CD4-positive, alpha-beta T cell treated with Interleukin-10 for 1 hour (primary cell): ENCODE results near the gene TAB3.

ENCODE experiments used
- DNase-seq: peaks from one replicate; pipeline ENCODE4 v3.0.0-alpha.2; 2020

Gene TAB3, protein sequence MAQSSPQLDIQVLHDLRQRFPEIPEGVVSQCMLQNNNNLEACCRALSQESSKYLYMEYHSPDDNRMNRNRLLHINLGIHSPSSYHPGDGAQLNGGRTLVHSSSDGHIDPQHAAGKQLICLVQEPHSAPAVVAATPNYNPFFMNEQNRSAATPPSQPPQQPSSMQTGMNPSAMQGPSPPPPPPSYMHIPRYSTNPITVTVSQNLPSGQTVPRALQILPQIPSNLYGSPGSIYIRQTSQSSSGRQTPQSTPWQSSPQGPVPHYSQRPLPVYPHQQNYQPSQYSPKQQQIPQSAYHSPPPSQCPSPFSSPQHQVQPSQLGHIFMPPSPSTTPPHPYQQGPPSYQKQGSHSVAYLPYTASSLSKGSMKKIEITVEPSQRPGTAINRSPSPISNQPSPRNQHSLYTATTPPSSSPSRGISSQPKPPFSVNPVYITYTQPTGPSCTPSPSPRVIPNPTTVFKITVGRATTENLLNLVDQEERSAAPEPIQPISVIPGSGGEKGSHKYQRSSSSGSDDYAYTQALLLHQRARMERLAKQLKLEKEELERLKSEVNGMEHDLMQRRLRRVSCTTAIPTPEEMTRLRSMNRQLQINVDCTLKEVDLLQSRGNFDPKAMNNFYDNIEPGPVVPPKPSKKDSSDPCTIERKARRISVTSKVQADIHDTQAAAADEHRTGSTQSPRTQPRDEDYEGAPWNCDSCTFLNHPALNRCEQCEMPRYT

DNA sequence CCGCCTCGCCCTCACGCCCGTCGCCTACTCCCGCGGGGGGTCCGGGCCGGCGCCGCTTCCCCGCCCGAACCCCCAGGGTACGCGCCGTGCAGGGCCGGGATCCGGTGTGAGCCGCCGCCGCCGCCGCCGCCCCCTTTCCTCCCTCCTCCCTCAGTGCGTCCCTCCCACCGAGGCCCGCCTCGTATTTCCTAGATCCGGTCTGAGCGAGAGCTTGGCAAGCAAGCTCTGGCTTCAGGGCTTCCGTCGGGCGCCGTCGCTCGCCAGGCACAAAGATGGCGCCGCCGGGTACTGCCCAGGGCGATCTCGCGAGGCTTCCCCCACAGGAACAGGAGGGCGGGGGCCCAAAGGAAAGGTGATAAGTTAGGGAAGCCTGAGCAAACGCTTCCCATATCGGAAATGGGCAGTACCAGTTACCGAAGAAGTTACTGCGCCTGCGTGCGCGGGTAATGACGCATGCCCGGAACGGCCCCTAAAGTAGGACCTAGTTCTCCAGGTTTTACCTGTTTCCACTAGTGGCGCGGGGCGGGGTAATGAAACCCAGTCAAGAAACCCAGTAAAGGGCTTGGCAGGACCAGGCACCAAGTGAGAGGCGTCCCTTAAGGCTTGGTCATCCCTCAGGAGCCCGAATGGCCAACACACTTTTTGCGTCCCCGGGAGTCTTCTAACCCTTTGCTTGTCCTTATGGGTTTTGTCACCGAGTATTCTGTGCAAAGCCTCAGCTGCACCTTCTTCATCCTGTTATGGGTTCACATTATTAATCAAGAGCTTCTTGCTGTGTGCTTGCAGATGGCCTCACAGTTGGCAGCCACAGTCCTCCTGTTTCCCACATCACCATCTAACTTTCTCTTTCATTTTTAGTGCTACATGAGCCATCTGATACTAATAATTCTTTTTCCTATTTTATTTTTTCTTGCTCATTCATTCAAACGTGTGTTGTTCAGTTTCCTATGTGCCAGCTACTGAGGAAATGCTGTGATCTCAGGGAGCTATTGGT lies at the start of gene TAB3:
Gene TAB3 (minus strand): TSS at position 108 of the 994 bp plus-strand sequence. CDS start 29,666 bp downstream, outside the sequence.
- peak; percentile 96 for DNase-seq

DNA sequence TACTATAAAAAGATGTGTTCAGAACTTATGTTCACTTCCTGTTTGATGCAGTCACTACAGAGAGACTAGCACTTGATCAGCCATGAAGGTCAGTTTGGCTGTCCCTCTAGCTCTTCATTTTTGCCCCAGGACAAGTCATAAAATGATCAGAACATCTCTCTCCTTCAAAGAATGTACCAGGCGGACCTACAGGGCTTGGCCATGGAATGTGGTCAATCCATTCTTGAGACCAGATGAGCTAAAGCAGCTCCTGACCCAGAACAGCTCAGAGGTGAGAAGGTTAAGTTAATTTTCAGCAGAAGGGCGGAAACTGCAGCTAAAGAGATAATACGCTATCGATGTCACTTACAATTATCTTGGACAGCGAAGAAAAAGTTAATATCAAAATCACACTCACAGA lies 49.2 kb upstream of the TAB3 start:
- DNase-seq: no peak

DNA sequence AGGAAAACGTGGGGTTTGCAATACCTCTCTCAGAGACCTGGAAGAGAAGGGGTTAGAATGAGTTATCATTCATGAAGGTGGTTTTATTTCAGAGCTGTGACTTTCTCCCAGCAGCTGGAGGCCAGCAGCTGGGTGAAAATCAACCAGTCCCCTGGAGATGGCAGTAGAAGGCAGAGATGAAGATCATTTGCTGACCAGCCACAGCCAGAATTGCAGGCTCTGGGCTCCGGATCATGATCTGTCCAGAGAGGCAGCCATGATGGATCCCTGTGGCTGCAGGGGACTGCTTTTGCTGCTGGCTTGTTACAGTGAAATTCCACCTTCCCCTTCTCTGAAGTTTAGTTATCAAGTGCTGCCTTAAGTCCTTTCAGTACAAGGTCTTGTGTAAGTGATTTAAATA lies 46.9 kb upstream of the TAB3 start:
- no peak for DNase-seq

DNA sequence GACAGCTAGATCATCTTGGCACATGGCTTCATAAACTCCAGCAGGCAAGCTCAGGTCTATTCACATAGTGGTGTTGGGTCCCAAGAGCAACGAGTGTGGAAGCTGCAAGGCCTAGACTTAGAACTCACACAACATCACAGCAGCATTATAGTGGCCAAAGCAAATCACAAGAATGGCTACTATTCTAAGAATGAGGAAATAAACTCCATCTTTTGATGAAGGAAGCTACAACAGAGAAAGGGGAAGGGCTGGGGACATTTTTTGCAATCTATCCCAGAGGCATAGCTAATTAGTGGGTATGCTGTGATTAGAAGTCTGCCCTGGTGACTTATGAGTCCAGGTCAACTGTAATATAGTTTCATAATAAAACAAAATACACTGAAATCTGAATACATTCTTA lies 42.9 kb upstream of the TAB3 start:
- no peak for DNase-seq

DNA sequence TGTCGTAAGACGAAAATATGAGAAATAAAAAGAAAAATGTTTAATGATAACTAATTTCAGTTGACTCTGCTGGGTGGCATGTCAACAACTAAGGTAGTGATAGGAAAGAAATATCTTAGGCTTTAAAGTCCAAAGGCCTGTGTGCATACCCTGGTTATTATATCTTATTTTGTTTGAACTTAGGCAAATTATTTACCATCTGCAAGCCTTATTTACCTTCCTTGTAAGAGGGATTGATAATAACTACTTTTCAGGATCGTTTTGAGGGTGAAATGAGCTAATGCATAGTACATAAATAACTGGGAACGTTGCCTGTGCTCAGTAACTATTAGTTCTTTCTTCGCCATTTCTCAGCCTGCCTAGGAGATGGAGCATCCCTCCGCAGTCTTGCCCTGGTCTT lies 41.6 kb upstream of the TAB3 start:
- DNase-seq: no peak

DNA sequence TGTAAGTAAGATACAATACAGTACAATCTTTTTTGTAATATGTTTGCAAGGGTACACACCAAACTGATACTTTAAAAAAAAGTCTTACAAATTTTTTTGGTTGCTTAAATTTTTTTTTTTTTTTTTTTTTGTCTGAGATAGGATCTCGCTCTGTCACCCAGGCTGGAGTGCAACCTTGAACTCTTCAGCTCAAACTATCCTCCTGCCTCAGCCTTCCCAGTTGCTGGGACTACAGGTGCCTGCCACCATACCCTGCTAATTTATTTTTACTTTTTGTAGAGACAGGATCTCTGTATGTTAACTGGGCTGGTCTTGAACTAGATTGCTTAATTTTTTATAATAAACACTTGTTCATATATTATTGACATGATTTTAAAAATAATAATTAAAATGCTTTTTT lies 41.1 kb upstream of the TAB3 start:
- DNase-seq: no peak

DNA sequence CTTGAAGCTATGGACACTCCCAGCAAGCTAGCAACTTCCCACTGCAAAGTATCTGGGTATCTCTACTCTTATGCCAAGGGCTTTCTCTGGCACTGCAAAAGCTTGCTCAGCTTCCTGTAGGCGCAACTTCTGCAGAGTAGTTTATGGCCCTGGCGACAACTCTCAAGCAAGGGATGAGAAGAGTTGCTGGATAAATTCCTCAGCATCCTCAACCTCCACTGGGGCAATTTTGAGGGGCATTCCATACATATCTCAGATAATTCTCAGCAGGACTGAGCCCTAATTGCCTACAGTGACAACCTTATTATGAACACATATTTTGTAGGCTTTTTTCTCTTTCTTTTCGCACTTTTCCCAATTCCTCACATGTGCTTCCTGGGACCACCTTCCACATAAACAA lies 31.2 kb upstream of the TAB3 start:
- DNase-seq: no peak

DNA sequence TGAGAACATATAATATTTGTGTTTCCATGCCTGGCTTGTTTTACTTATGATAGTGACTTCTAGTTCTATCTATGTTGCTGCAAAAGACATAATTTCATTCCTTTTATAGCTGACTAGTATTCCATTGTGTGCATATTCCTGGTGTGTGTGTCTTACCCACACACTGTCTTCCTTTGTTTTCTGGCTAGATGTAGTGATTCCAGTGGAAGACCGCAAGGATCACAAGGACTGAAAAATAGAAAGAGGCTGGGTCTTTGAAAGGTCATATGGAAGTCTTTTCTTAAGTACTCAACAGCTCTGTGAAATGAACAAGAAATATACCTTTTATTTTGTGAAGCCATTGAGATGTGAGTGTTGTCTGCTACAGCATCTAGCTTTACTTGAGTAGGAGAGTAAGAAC lies 29.4 kb upstream of the TAB3 start:
- no peak for DNase-seq

DNA sequence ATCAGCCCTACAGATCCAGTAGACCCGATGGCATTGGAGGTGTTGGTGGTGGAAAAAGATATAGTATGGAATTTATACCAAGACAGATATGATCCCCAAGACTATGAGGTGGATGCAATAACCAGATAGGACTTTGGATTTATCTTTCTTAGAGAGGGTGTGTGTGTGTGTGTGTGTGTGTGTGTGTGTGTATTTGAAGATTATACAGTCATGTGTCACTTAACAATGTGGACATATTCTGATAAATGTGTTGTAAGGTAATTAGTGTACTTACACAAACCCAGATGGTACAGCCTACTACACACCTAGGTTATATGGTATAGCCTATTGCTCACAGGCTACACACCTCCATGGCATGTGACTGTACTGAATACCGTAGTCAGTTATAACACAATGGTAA lies 24.4 kb upstream of the TAB3 start:
- DNase-seq: no peak

DNA sequence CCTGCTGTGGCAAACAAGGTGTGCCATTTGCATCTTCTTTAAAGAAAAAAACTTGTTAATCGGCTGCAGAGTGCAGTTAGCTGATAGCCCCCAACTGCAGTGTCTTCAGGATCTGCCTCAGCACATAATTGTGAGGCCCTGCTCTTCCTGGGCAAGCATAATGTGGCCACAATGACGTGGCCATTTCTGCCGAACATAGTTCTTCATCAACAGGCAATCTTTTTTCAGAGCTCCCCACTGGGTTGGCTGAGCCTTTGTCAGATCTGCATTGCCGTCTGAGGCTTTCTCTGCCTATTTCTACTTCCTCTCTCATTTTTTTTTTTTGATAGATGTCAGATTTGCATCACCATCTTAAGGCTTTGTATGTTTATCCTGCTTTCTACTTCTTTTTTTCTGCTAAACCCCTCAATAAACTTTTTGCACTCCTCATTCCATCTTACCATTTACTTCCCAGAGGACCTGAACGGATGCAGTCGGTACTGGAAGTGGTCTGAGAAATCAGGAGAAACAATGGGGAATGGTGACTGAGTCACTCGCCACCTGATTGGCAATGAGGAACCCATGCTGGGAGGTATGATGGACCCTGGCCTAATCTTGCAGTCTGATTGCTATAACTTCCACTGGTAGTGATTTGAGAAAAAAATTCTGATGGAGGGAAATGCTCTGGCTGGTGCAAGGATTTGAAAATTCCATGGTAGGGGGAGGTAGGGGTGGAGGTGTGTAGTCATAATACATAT lies 21.2 kb upstream of the TAB3 start:
- no peak for DNase-seq

DNA sequence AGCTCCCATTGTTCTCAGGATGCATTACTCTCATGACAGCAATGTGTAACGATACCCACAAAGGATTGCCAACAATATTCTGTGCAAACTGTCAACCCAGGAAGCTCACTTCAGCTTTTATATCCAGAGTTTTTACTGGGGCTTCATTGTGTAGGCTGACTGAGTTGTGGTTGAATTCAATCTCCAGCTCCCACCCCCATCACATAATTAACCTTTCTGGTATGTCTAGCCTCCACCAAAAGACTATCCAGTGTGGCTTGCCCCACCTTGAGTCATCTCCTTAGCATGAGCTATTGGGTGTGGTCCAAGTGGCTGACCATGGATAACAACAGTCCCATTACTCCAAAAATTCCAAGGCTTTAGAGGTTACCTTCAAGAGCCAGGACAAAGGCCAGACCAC lies 17.7 kb upstream of the TAB3 start:
- no peak for DNase-seq

DNA sequence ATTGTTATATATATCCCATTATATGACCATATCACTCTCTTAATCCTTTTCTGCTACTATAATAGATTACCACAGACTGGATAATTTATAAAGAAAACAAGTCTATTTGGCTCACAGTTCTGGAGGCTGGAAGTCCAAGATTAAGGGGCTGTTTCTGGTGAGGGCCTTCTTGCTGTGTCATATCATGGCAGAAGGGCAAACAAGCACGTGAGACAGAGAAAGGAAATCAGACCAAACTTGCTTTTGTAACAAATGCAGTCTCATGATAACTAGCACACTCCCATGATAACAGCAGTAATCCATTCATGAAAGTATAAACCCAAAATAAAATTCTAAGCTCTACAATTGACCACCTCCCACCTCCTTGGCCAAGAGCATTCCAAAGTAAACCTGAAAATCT lies 16.3 kb upstream of the TAB3 start:
- no peak for DNase-seq

DNA sequence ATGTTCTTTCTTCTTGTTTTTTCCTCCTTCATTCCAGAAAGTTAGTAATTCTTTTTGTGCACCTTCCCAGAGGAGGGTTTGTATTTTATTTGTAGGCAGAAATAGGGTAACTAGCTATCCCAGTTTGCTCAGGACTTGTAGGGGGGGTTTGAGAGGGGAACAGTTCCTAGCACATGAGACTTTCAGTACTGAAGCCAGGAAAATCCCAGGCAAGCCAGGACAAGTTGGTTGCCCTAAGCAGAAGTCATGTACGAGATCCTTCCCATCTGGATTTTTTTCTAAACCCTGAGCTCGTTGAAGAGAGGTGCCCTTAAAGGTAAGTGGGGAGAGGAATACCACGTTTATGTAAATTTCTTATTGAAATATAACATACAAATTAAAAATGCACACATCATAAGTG lies 15.6 kb upstream of the TAB3 start:
- no peak for DNase-seq

DNA sequence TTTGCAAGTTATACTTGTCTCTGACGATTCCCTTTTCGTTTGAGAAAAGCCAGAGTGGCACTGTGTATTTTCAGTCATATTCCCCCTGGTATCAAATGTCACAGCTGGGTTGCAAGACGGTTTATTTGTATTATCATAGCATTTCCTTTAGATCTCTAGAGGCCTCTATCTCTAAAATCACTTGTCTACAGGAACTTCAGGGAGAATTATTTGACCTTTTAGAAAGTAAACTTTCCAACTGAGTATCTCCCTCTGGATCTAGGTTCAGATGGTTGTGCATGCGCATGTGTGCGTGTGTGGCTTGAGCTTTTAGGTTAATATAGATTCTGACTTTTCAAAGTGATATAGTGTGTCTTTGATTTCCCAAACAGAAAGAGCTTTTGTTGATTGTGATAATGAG lies 15.1 kb upstream of the TAB3 start:
- no peak for DNase-seq

DNA sequence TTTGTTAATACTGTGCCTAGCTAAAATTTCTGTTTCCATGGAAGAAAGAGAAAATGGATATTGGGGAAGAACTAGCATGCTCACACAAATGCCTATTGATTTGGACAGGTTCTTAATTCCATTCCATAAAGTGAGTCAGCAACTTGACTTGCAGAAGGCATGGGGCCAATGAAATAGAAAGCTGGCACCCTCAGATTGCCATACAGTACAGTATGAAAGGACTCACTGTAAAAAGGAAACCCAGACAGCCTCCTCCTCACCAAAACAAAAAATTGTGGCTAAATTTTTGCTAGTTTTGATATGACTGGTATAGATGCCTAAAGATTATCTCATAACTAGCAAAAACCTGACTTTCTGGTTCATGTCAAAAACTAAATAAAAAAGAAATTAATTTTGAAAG lies 11.2 kb upstream of the TAB3 start:
- DNase-seq: no peak

DNA sequence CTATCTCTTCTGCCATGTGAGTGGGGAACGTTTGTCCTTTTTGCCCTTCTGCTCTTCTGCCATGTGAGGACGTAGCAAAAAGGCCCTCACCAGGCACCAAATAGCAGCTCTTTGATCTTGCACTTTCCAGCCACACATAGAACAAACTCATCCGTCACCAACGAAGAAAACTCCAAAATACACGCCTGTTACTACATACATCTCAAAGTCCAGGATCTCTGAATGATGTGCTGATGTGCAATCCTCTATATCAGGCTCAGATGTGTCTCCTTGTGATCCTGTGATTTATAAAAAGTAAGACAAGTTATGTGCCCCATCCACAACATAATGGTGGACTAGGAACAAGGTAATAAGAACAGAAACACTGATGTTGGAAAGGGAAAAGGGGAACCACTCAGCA lies 9.8 kb upstream of the TAB3 start:
- DNase-seq: no peak

DNA sequence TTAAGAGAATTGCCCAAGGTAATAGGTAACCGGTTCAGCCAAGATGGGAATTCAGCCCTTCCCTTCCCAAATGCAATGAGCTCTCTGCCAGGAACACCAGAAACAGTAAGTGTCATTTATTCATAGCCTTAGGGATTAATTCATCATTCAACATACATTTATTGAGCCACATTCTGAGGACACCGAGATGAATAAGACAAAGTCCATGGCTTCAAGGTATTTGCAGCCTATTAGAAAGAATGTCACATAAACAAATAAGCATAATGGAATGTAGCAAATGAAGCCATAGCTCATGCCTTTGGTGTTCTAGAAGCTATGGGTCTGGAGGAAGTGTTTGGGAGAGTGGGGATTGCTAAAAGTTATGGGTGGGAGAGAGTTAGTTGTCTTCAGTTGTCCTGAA lies 6.3 kb upstream of the TAB3 start:
- no peak for DNase-seq

DNA sequence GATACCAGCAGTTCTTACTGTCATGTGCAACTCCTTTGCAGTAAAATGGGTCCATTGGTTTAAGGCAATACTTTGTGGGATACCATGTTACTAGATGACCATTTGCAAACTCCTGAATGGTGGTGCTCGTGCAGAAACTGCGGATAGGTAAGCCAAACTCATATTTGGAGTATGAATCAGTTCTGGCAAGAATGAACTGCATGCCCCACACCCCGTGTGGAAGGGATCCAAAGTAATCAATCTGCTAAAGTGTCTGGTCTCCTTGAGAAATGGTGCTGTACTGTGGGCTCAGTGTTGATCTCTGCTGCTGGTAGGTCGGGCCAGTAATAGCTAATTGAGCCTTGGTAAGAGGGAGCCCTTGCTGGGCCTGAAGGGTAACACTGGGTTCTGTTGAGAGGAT lies 4.2 kb upstream of the TAB3 start:
- no peak for DNase-seq

DNA sequence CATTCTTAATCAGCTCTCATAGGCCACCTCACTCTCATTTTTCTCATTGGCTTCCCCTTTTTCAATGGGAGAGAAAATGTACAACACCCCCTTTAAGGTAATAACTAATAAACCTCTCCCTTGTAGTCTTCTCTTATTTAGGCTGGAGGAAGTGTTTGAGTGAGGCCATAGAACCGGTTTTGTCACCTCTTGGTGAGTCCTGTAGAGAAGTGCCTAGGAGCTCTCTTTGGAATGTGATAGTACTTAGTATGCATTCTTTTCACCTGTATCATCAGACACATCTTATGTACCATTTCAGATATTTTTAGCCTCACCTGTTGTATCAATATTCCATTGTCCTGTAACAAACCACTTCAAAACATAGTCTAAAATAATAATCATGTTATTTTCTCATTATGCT lies 3.5 kb upstream of the TAB3 start:
- DNase-seq: no peak

DNA sequence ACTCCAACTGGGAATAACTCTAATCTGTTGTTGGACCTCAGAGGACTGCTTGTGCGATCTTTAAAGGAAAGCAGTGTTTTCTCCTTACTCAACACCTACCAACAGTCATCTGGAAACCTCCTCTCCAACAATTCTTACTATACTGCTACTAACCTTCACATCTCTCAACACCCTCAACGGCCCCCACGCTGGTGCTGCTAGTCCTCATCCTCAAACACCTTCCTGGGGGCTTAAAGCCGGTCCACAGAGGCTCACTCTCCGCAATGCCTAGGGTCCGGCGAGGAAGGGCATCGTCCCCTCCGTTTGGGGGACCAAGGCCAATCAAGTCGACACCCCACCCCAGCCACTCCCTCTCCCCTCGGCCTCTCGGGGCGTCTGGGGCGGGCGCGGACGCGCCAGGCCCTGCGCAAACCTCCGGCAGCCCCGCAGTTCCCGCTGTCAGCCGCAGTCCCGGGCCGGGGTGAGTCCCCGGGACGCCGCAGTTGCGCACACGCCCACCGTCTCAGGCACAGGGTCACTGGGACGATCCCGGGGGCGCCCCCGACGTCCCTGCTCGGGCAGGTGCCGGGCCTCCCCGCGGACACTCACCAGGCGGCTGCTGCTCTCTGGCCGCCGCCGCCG lies 418 bp downstream of the TAB3 start:
- DNase-seq: no peak

DNA sequence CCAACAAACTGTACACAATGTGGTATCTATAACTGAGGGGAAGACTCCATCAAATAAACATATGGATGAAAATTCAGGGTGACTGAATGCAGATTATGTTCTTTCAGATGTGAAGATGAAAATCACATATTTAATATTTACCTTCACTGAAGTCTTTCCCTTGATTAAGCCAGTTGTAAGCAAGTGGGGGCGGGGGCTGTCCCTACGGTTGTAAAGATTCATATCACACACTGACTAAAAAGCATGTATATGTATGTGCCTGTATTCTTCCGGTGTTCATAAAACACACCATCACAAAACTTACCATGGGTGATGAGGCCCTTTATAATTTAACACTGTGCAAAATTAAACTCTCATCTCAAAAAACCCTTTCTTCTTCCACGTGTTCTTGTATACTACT lies 1.3 kb downstream of the TAB3 start:
- no peak for DNase-seq

DNA sequence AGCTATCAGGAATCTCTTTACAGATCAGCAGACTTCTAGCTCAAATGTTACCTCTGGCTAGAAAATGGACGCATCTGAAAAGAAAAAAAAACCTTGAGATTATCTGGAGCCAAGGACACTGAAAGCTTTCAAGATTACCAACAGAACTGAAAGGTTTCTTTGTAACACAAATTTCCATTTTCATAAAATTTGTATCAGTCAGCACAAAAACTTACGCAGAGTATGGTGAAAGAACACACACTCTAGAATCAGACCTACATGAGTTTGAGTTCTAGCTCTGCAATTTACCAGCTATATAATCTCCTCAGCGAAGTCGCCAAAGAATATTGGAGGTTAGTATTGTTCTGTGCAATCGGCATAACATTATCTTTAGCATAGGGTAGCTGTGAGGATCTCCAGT lies 1.8 kb downstream of the TAB3 start:
- no peak for DNase-seq
